ENCODE data around the gene BSN. TPM values are rescaled to one million over a fixed set of nuclear protein-coding genes. Genes with fewer than 3 reads are reported as not detected.
A peak's percentile ranks its signal among the peaks of the same experiment; 100 is the strongest.

Gene BSN
- total and polyA plus RNA-seq, 2 experiments from 2014 or later = under 0.01 to 0.03 TPM

DNA sequence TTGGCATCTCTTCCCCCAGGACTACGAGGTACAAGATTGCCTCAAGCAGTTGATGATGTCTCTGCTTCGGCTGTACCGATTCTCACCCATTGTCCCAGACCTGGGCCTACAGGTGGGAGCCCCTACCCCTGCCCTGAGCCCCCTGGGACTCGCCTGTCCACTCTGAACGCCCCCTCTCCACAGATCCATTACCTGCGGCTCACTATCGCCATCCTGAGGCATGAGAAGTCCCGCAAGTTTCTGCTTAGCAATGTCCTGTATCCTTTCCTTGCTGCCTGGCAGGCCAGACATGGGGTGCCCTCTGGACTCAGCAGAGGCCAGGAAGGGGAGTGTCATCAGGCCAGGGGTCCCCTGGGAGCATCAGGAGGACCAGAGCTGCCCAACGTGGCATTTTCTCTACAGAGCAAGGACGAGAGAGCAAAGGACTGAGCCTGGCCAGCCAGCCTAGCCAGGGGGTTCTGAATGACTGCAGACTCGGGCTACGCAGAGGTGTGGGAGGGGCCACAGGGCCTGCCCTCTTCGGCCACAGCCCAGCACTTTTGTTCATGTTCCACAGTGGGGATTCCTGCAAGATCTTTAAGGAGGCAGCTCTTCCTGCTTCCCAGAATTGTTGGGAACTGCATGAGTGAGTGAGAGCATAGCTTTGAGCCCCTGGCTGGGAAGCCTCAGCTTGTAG, 146.3 kb downstream of the BSN start:
- DNase-seq = no peak
- no peak overlapping the region for H3K27ac ChIP-seq
- H2AFZ ChIP-seq = no peak overlapping the region
- H3K27me3 ChIP-seq (replicated peaks; ENCODE audit: insufficient read depth) = no peaks in the 10 kb centered on the region
- no peak overlapping the region for H3K4me2 ChIP-seq (ENCODE audit: unreplicated experiment)
- H3K9me3 ChIP-seq (ENCODE audit: low read depth) = no peaks in the 10 kb centered on the region
- in situ Hi-C loops (cut with MboI) = no loop called here
- H3K36me3 ChIP-seq (ENCODE audit: low read depth) = no peaks in the 10 kb centered on the region
- TF ChIP-seq EZH2 (IDR thresholded peaks at IDR 0.05; ENCODE audit: insufficient read depth, poor library complexity, severe bottlenecking) (no peak), EZH2phosphoT487 (IDR thresholded peaks at IDR 0.05; ENCODE audit: insufficient read depth, low read depth) (no peak)
- H3K4me3 ChIP-seq = no peak overlapping the region
- H4K20me1 ChIP-seq (ENCODE audit: insufficient read depth) = no peaks in the 10 kb centered on the region
- no peaks in the 10 kb centered on the region for H3F3A ChIP-seq (ENCODE audit: insufficient read depth)
- WGBS, 2 experiments (ENCODE audit: low coverage in 1 of 2, low lambda C conversion rate in 2 of 2, missing lambda C conversion rate in 2 of 2) = 74 to 75% methylated on average over 13 of the region's 13 CpGs
- H3K9ac ChIP-seq = no peak overlapping the region
- H3K4me1 ChIP-seq (ENCODE audit: insufficient read depth) = no peaks in the 10 kb centered on the region
- H3K79me2 ChIP-seq (ENCODE audit: insufficient read depth) = no peaks in the 10 kb centered on the region
- H3K9me2 ChIP-seq (ENCODE audit: insufficient read depth) = no peaks in the 10 kb centered on the region

DNA sequence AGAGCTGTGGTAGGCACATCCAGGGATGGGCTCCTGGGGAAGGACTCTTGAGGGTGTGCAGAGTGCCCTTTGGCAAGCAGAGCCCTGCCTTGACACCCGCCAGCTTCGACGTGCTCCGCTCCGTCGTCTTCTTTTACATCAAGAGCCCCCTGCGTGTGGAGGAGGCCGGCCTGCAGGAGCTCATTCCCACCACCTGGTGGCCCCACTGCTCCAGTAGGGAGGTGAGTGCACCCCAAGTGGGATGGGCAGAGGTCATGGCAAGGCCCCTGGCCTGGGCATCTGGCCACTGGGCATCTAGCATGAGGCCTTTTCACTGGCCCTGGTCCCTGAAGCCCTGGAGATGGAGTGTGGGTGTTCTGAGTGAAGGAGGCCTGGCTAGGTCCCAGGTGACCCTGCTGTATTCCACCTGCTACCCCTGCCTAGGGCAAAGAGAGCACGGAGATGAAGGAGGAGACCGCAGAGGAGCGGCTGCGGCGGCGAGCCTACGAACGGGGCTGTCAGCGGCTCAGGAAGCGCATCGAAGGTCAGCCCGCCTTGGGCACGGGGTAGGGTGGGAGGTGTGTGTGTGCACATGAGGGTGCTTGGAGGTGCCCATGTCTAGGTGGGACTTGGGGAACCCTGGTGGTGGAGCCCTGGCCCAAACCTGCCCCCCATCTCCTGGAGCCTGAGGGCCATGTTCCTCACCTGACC, 147.3 kb downstream of the BSN start:
- H3F3A ChIP-seq (ENCODE audit: insufficient read depth) = 0 out of 2 replicates have a peak, but pooled peaks cover under 1% of the 10 kb centered on the region
- no peaks in the 10 kb centered on the region for H3K4me1 ChIP-seq (ENCODE audit: insufficient read depth)
- no peak overlapping the region for H3K4me3 ChIP-seq
- in situ Hi-C loops (cut with MboI) = no loop called here
- no peaks in the 10 kb centered on the region for H3K36me3 ChIP-seq (ENCODE audit: low read depth)
- WGBS, 2 experiments (ENCODE audit: low coverage in 1 of 2, low lambda C conversion rate in 2 of 2, missing lambda C conversion rate in 2 of 2) = 92% methylated on average over 16 to 21 of the region's 21 CpGs
- H3K9me3 ChIP-seq (ENCODE audit: low read depth) = no peaks in the 10 kb centered on the region
- no peak for TF ChIP-seq EZH2 (IDR thresholded peaks at IDR 0.05; ENCODE audit: insufficient read depth, poor library complexity, severe bottlenecking)
- TF ChIP-seq EZH2phosphoT487 (IDR thresholded peaks at IDR 0.05; ENCODE audit: insufficient read depth, low read depth) = no peak
- no peaks in the 10 kb centered on the region for H3K27me3 ChIP-seq (replicated peaks; ENCODE audit: insufficient read depth)
- no peak overlapping the region for H3K9ac ChIP-seq
- no peaks in the 10 kb centered on the region for H3K79me2 ChIP-seq (ENCODE audit: insufficient read depth)
- H2AFZ ChIP-seq = no peak overlapping the region
- no peaks in the 10 kb centered on the region for H3K9me2 ChIP-seq (ENCODE audit: insufficient read depth)
- no peak overlapping the region for H3K27ac ChIP-seq
- no peak overlapping the region for H3K4me2 ChIP-seq (ENCODE audit: unreplicated experiment)
- no peaks in the 10 kb centered on the region for H4K20me1 ChIP-seq (ENCODE audit: insufficient read depth)
- peak; percentile 39 for DNase-seq

DNA sequence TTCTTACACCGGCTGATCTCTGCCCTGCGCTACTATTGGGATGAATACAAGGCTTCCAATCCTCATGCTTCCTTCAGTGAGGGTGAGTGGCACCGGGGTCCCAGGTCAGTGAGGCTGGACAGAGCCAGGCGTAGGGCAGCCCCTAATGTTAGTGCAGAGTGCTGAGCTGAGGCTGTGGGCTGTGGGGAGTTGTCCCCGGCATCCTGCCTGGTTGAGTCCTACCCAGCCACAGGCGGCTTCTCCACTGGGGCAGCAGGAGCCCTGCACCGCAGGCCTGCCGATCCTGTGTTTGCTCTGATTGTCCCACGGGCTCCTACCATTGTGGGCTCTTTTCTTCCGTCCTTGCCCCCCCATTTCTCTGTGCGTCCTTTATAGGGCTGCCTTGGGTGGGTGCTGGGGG, 148.4 kb downstream of the BSN start:
- Histone ChIP-seq H3K9ac (no peak overlapping the region), H3F3A (ENCODE audit: insufficient read depth) (0 out of 2 replicates have a peak, but pooled peaks cover 4% of the 10 kb centered on the region), H4K20me1 (ENCODE audit: insufficient read depth) (no peaks in the 10 kb centered on the region), H3K4me2 (ENCODE audit: unreplicated experiment) (no peak overlapping the region), H2AFZ (no peak overlapping the region), H3K79me2 (ENCODE audit: insufficient read depth) (no peaks in the 10 kb centered on the region), H3K4me1 (ENCODE audit: insufficient read depth) (no peaks in the 10 kb centered on the region), H3K4me3 (no peak overlapping the region), H3K27me3 (replicated peaks; ENCODE audit: insufficient read depth) (no peaks in the 10 kb centered on the region), H3K9me2 (ENCODE audit: insufficient read depth) (no peaks in the 10 kb centered on the region), H3K9me3 (ENCODE audit: low read depth) (no peaks in the 10 kb centered on the region), H3K36me3 (ENCODE audit: low read depth) (no peaks in the 10 kb centered on the region), H3K27ac (no peak overlapping the region)
- DNase-seq = no peak
- WGBS, 2 experiments (ENCODE audit: low coverage in 1 of 2, low lambda C conversion rate in 2 of 2, missing lambda C conversion rate in 2 of 2) = 86 to 88% methylated on average over 10 to 11 of the region's 11 CpGs
- in situ Hi-C loops (cut with MboI) = no loop called here
- TF ChIP-seq EZH2phosphoT487 (IDR thresholded peaks at IDR 0.05; ENCODE audit: insufficient read depth, low read depth) (no peak), EZH2 (IDR thresholded peaks at IDR 0.05; ENCODE audit: insufficient read depth, poor library complexity, severe bottlenecking) (no peak)

DNA sequence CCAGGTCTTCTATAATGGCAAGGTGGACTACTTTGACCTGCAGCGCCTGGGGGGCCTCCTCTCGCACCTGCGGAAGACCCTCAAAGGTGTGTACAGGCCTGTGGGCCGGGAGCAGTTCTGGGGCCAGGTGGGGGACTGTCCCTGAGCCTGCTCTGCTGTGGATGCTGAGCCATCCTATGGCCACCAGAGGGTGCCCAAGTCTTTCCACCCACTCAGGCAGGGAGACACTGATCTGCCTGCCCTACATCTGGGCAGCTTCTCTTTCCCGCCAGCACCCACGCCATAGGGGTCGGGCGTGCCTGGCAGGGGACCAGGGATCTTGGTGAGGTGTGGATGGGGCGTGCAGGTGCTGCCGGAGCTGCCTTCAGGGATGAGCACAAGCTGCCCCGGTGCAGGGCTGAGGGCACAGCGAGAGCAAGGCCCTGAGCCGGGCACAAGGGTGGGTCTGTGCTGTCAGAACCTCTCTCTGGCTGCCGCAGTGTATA, 149.2 kb downstream of the BSN start:
- no peaks in the 10 kb centered on the region for H3K27me3 ChIP-seq (replicated peaks; ENCODE audit: insufficient read depth)
- H3K36me3 ChIP-seq (ENCODE audit: low read depth) = no peaks in the 10 kb centered on the region
- peak; percentile 80 for DNase-seq
- no peak overlapping the region for H3K4me2 ChIP-seq (ENCODE audit: unreplicated experiment)
- no peaks in the 10 kb centered on the region for H3K79me2 ChIP-seq (ENCODE audit: insufficient read depth)
- H4K20me1 ChIP-seq (ENCODE audit: insufficient read depth) = no peaks in the 10 kb centered on the region
- H3K4me3 ChIP-seq = no peak overlapping the region
- no peaks in the 10 kb centered on the region for H3K9me2 ChIP-seq (ENCODE audit: insufficient read depth)
- 48 to 49% methylated on average over 14 of the region's 14 CpGs for WGBS, 2 experiments (ENCODE audit: low coverage in 1 of 2, low lambda C conversion rate in 2 of 2, missing lambda C conversion rate in 2 of 2)
- TF ChIP-seq EZH2phosphoT487 (IDR thresholded peaks at IDR 0.05; ENCODE audit: insufficient read depth, low read depth) (no peak), EZH2 (IDR thresholded peaks at IDR 0.05; ENCODE audit: insufficient read depth, poor library complexity, severe bottlenecking) (no peak)
- H3K4me1 ChIP-seq (ENCODE audit: insufficient read depth) = no peaks in the 10 kb centered on the region
- H3K9me3 ChIP-seq (ENCODE audit: low read depth) = no peaks in the 10 kb centered on the region
- H2AFZ ChIP-seq = no peak overlapping the region
- 0 out of 2 replicates have a peak, but pooled peaks cover 4% of the 10 kb centered on the region for H3F3A ChIP-seq (ENCODE audit: insufficient read depth)
- in situ Hi-C loops (cut with MboI) = no loop called here
- H3K27ac ChIP-seq = no peak overlapping the region
- no peak overlapping the region for H3K9ac ChIP-seq
